Activated CD8-positive, alpha-beta memory T cell treated with anti-CD3 and anti-CD28 coated beads, Interleukin-2, amount 50 U/mL, for 1 hour (primary cell): Measurements from ENCODE around the gene PLA2G4E.

Experiments used
- DNase-seq: peaks from one replicate; pipeline ENCODE4 v3.0.0-alpha.2; 2020; ENCODE audit errors: extremely low read depth

The PLA2G4E gene

GRCh38 chr15:42053914-42054313 is 33.1 kb upstream of the PLA2G4E start:
- no peak for DNase-seq

GRCh38 chr15:42053010-42053409 is 32.2 kb upstream of the PLA2G4E start:
- no peak for DNase-seq

GRCh38 chr15:42050484-42051255 is 29.8 kb upstream of the PLA2G4E start:
- no peak for DNase-seq

GRCh38 chr15:42048821-42049200 is 28.0 kb upstream of the PLA2G4E start:
- no peak for DNase-seq

- no peak for DNase-seq
Observed at GRCh38 chr15:42048080-42048820, 27.4 kb upstream of the PLA2G4E start.

- DNase-seq, result no peak
Observed at GRCh38 chr15:42046597-42046996, 25.8 kb upstream of the PLA2G4E start.

- no peak for DNase-seq
Observed at GRCh38 chr15:42045211-42045615, 24.4 kb upstream of the PLA2G4E start.

GRCh38 chr15:42042602-42043400 is 22.0 kb upstream of the PLA2G4E start:
- DNase-seq, result no peak

GRCh38 chr15:42038401-42038800 is 17.6 kb upstream of the PLA2G4E start:
- DNase-seq, result no peak

- DNase-seq, result no peak
Observed at GRCh38 chr15:42037656-42038055, 16.8 kb upstream of the PLA2G4E start.

- no peak for DNase-seq
Observed at GRCh38 chr15:42036966-42037365, 16.1 kb upstream of the PLA2G4E start.

- DNase-seq, result no peak
Observed at GRCh38 chr15:42036112-42036905, 15.5 kb upstream of the PLA2G4E start.

GRCh38 chr15:42035435-42035761 is 14.6 kb upstream of the PLA2G4E start:
- DNase-seq, result no peak

- no peak for DNase-seq
Observed at GRCh38 chr15:42034628-42035434, 14.0 kb upstream of the PLA2G4E start.

- no peak for DNase-seq
Observed at GRCh38 chr15:42033214-42033873, 12.5 kb upstream of the PLA2G4E start.

GRCh38 chr15:42032376-42033213 is 11.8 kb upstream of the PLA2G4E start:
- DNase-seq, result no peak

GRCh38 chr15:42031198-42031915 is 10.5 kb upstream of the PLA2G4E start:
- DNase-seq, result no peak

GRCh38 chr15:42027521-42027920 is 6.7 kb upstream of the PLA2G4E start:
- DNase-seq, result no peak

- no peak for DNase-seq
Observed at GRCh38 chr15:42024303-42024702, 3.5 kb upstream of the PLA2G4E start.
